PC-3 (cell line): Measurements from ENCODE around the gene ARL5C. TPM values are rescaled to one million over a fixed set of nuclear protein-coding genes. Genes with fewer than 3 reads are reported as not detected.

Experiments
- ATAC-seq: fragments of 200-7000 bp; cut with Tn5 transposase; 2 replicates; pipeline ENCODE4 v1.9.1; 2020; ENCODE audit warnings: mild to moderate bottlenecking, moderate library complexity
- BruUV-seq: library from RNA; stranded (reverse); fragments of 400-500 nt; replicated peaks from 2 replicates; lab custom pipeline; 2021; lab: Mats Ljungman, UMichigan
- CTCF ChIA-PET: fragments of 300-600 bp; sonication (Branson Sonifier 250); formaldehyde crosslinking; loops from one replicate; lab custom pipeline; 2022; ENCODE audit warnings: antibody characterized with exemption; lab: Charles Lee
- POLR2A ChIA-PET: fragments of 300-600 bp; sonication (Branson Sonifier 250); formaldehyde crosslinking; loops from one replicate; lab custom pipeline; 2022; ENCODE audit warnings: antibody characterized with exemption; ENCODE audit not compliant: unreplicated experiment; lab: Charles Lee
- DNase-seq: peaks from one replicate; pipeline ENCODE4 v3.0.0-alpha.2; 2015
- H2AFZ ChIP-seq: fragments of 300-600 bp; sonication (generic); 2 replicates; pipeline ENCODE4 v1.6.0; 2016; ENCODE audit warnings: antibody characterized with exemption, low read length
- H3F3A ChIP-seq: fragments of 300-600 bp; sonication (generic); one replicate; pipeline ENCODE4 v1.6.0; 2017; ENCODE audit warnings: antibody characterized with exemption, low read length, control low read depth, mild to moderate bottlenecking; ENCODE audit not compliant: unreplicated experiment
- H3K27ac ChIP-seq: fragments of 300-600 bp; sonication (generic); 2 replicates; pipeline ENCODE4 v1.5.1; 2016; ENCODE audit warnings: mild to moderate bottlenecking, low read length
- H3K27me3 ChIP-seq: fragments of 300-600 bp; sonication (generic); 2 replicates; pipeline ENCODE4 v1.6.1; 2016; ENCODE audit warnings: low read length, mixed read lengths
- H3K36me3 ChIP-seq: fragments of 300-600 bp; sonication (generic); 2 replicates; pipeline ENCODE4 v1.6.1; 2016; ENCODE audit warnings: low read depth, mixed run types, low read length, mixed read lengths
- H3K4me1 ChIP-seq: fragments of 300-600 bp; sonication (generic); 2 replicates; pipeline ENCODE4 v1.5.1; 2016; ENCODE audit warnings: low read length; ENCODE audit not compliant: insufficient read depth
- H3K4me2 ChIP-seq: fragments of 300-600 bp; sonication (generic); 2 replicates; pipeline ENCODE4 v1.6.0; 2016; ENCODE audit warnings: low read length
- H3K4me3 ChIP-seq: fragments of 300-600 bp; sonication (generic); 2 replicates; pipeline ENCODE4 v1.5.1; 2016; ENCODE audit warnings: mild to moderate bottlenecking, low read length, mixed read lengths
- H3K79me2 ChIP-seq: fragments of 300-600 bp; sonication (generic); 2 replicates; pipeline ENCODE4 v1.6.1; 2017; ENCODE audit warnings: low read length, mixed read lengths
- H3K9ac ChIP-seq: fragments of 300-600 bp; sonication (generic); 2 replicates; pipeline ENCODE4 v1.6.0; 2016; ENCODE audit warnings: mild to moderate bottlenecking, low read length
- H3K9me2 ChIP-seq: fragments of 300-600 bp; sonication (generic); replicated peaks from 2 replicates; pipeline ENCODE4 v1.6.1; 2016; ENCODE audit warnings: mixed run types, low read length, mixed read lengths
- H3K9me3 ChIP-seq: fragments of 300-600 bp; sonication (generic); 2 replicates; pipeline ENCODE4 v1.6.1; 2016; ENCODE audit warnings: low read length, mixed read lengths
- H4K20me1 ChIP-seq: fragments of 300-600 bp; sonication (generic); 2 replicates; pipeline ENCODE4 v1.6.1; 2016; ENCODE audit warnings: low read length, mixed read lengths
- CTCF ChIP-seq: fragments of 300-600 bp; sonication (generic); conservative IDR thresholded peaks from 2 replicates; pipeline ENCODE4 v1.5.1; 2017; ENCODE audit warnings: antibody characterized with exemption, low read depth, mild to moderate bottlenecking, low read length
- EZH2 ChIP-seq: fragments of 300-600 bp; sonication (generic); IDR thresholded peaks from one replicate; pipeline ENCODE4 v1.6.1; 2017; ENCODE audit warnings: antibody characterized with exemption, mild to moderate bottlenecking, low read length; ENCODE audit not compliant: unreplicated experiment
- EZH2phosphoT487 ChIP-seq: fragments of 300-600 bp; sonication (generic); IDR thresholded peaks from 2 replicates; pipeline ENCODE4 v1.6.1; 2018; ENCODE audit warnings: mild to moderate bottlenecking, antibody characterized with exemption, low read length, borderline replicate concordance
- intact Hi-C: fragments of 100-400 bp; cut with micrococcal nuclease; formaldehyde crosslinking; loops from 2 replicates; pipeline ENCODE4 v1.9.0; 2023
- total RNA-seq: library from RNA; depleted of rRNA; stranded (reverse); fragments of >200 nt; gene quantifications from 2 replicates; pipeline ENCODE4 v1.2.3, GENCODE V29; 2014

The ARL5C gene
- total RNA-seq, 1 experiment from 2014 or later = not detected

GRCh38 chr17:39116224-39116623 is 49.7 kb downstream of the ARL5C start:
- Histone ChIP-seq H2AFZ (no peak overlapping the region), H3K9me3 (no peaks in the 10 kb centered on the region), H3K4me3 (no peak overlapping the region), H3F3A (no peaks in the 10 kb centered on the region), H3K36me3 (no peaks in the 10 kb centered on the region), H3K79me2 (no peaks in the 10 kb centered on the region), H3K9me2 (no peaks in the 10 kb centered on the region), H3K27me3 (no peaks in the 10 kb centered on the region), H4K20me1 (no peaks in the 10 kb centered on the region), H3K27ac (no peak overlapping the region), H3K4me2 (no peak overlapping the region), H3K9ac (no peak overlapping the region), H3K4me1 (no peaks in the 10 kb centered on the region)
- TF ChIP-seq EZH2phosphoT487 (no peak), CTCF (no peak), EZH2 (no peak)
- no peak for ATAC-seq
- ChIA-PET POLR2A (no interaction called here), CTCF (no interaction called here)
- intact Hi-C loops = no loop called here
- no peak for DNase-seq
- BruUV-seq = no TSS peak

- H3K27ac ChIP-seq = no peak overlapping the region
- no peaks in the 10 kb centered on the region for H3K79me2 ChIP-seq
- no peaks in the 10 kb centered on the region for H3F3A ChIP-seq
- no peaks in the 10 kb centered on the region for H3K9me2 ChIP-seq
- H3K27me3 ChIP-seq = no peaks in the 10 kb centered on the region
- no peak overlapping the region for H3K4me3 ChIP-seq
- H3K4me2 ChIP-seq = no peak overlapping the region
- intact Hi-C loops = no loop called here
- no TSS peak for BruUV-seq
- no peak overlapping the region for H2AFZ ChIP-seq
- no peaks in the 10 kb centered on the region for H3K36me3 ChIP-seq
- no peak overlapping the region for H3K9ac ChIP-seq
- H3K4me1 ChIP-seq = no peaks in the 10 kb centered on the region
- no peaks in the 10 kb centered on the region for H3K9me3 ChIP-seq
- DNase-seq (no peak), ATAC-seq (no peak)
- POLR2A ChIA-PET = no interaction called here
- CTCF ChIA-PET = no interaction called here
- no peaks in the 10 kb centered on the region for H4K20me1 ChIP-seq
- TF ChIP-seq CTCF (no peak), EZH2phosphoT487 (no peak), EZH2 (no peak)
Measured at GRCh38 chr17:39115135-39115534, 50.8 kb downstream of the ARL5C start.

GRCh38 chr17:39114723-39115122 is 51.2 kb downstream of the ARL5C start:
- no peak overlapping the region for H3K4me3 ChIP-seq
- no peak overlapping the region for H3K27ac ChIP-seq
- no peak for ATAC-seq
- H3K9ac ChIP-seq = no peak overlapping the region
- intact Hi-C loops = no loop called here
- no peaks in the 10 kb centered on the region for H3K79me2 ChIP-seq
- DNase-seq = no peak
- CTCF ChIA-PET = no interaction called here
- no peaks in the 10 kb centered on the region for H3K9me2 ChIP-seq
- BruUV-seq = no TSS peak
- H3K4me2 ChIP-seq = no peak overlapping the region
- no peaks in the 10 kb centered on the region for H3K36me3 ChIP-seq
- H4K20me1 ChIP-seq = no peaks in the 10 kb centered on the region
- no peaks in the 10 kb centered on the region for H3F3A ChIP-seq
- no peaks in the 10 kb centered on the region for H3K9me3 ChIP-seq
- H3K4me1 ChIP-seq = no peaks in the 10 kb centered on the region
- TF ChIP-seq EZH2 (no peak), EZH2phosphoT487 (no peak), CTCF (no peak)
- POLR2A ChIA-PET = no interaction called here
- no peaks in the 10 kb centered on the region for H3K27me3 ChIP-seq
- H2AFZ ChIP-seq = no peak overlapping the region
